Upper lobe of right lung (tissue), 1 donor: ENCODE measurements around the gene PPT2. TPM values are rescaled to one million over a fixed set of nuclear protein-coding genes. Genes with fewer than 3 reads are reported as not detected.

ENCODE experiments used
- ATAC-seq: fragments of 200-7000 bp; cut with Tn5 transposase; one replicate; pipeline ENCODE4 v1.9.1; 2020; ENCODE audit warnings: mild to moderate bottlenecking, moderate library complexity
- DNase-seq: peaks from one replicate; pipeline ENCODE4 v3.0.0-alpha.2; 2020
- H3K27ac ChIP-seq: fragments of 200-600 bp; one replicate; pipeline ENCODE4 v1.8.0; 2022
- H3K27me3 ChIP-seq: fragments of 200-600 bp; one replicate; pipeline ENCODE4 v1.8.0; 2022; ENCODE audit warnings: mild to moderate bottlenecking
- H3K36me3 ChIP-seq: fragments of 200-600 bp; one replicate; pipeline ENCODE4 v1.8.0; 2022
- H3K4me1 ChIP-seq: fragments of 200-600 bp; one replicate; pipeline ENCODE4 v1.8.0; 2022
- H3K4me3 ChIP-seq: fragments of 200-600 bp; one replicate; pipeline ENCODE4 v1.8.0; 2022; ENCODE audit warnings: mild to moderate bottlenecking
- H3K9me3 ChIP-seq: fragments of 200-600 bp; one replicate; pipeline ENCODE4 v1.8.0; 2022
- CTCF ChIP-seq: fragments of 200-600 bp; IDR thresholded peaks from one replicate; pipeline ENCODE4 v1.8.0; 2022; ENCODE audit warnings: antibody characterized with exemption
- intact Hi-C: fragments of 100-400 bp; cut with DNase I; formaldehyde crosslinking; loops from one replicate; pipeline ENCODE4 v1.11.0; 2022
- total RNA-seq: library from RNA; stranded (reverse); fragmentation: NEBNext Ultra II Directional; extraction: Animal tissue kit (Norgen Biotek cat#: 25700); gene quantifications from one replicate; pipeline ENCODE4 v1.2.1, GENCODE V29; 2021
- donor health status: DM: no; HTN: yes; CAD: no; lungs with severe emphysema.

The PPT2 gene
- total RNA-seq, 1 donor from 2014 or later = 19.2 TPM

- Histone ChIP-seq H3K4me1 (peaks cover 26% of the 10 kb centered on the region), H3K4me3 (peak within 1 kb of the TSS; percentile 71), H3K9me3 (no peaks in the 10 kb centered on the region), H3K36me3 (peaks cover 39% of the 10 kb centered on the region), H3K27me3 (no peaks in the 10 kb centered on the region), H3K27ac (peak within 1 kb of the TSS; percentile 79)
- DNase-seq (peak; percentile 98), ATAC-seq (peak; percentile 96)
- intact Hi-C loops = no loop called here
- no peak for TF ChIP-seq CTCF
These were observed 26.0 kb upstream of the PPT2 start, which contains the start of gene ATF6B for GRCh38 chr6:32127717-32128592. TSS of gene ATF6B (minus strand) at chr6:32128246. CDS start at chr6:32128207, 39 bp downstream.

- peak overlapping the region; percentile 78 for H3K27ac ChIP-seq
- H3K36me3 ChIP-seq = peaks cover 30% of the 10 kb centered on the region
- intact Hi-C loops = no loop called here
- TF ChIP-seq CTCF = no peak
- ATAC-seq (no peak), DNase-seq (no peak)
- H3K4me1 ChIP-seq = peaks cover 26% of the 10 kb centered on the region
- no peaks in the 10 kb centered on the region for H3K9me3 ChIP-seq
- peak overlapping the region; percentile 59 for H3K4me3 ChIP-seq
- no peaks in the 10 kb centered on the region for H3K27me3 ChIP-seq
These were observed 25.1 kb upstream of the PPT2 start for GRCh38 chr6:32128751-32129296.

GRCh38 chr6:32129297-32130088 lies 24.4 kb upstream of the PPT2 start:
- intact Hi-C loops = no loop called here
- peaks cover 23% of the 10 kb centered on the region for H3K36me3 ChIP-seq
- H3K27ac ChIP-seq = peak overlapping the region; percentile 78
- H3K4me3 ChIP-seq = peak overlapping the region; percentile 59
- TF ChIP-seq CTCF = no peak
- H3K27me3 ChIP-seq = no peaks in the 10 kb centered on the region
- DNase-seq = no peak
- no peaks in the 10 kb centered on the region for H3K9me3 ChIP-seq
- peaks cover 26% of the 10 kb centered on the region for H3K4me1 ChIP-seq
- peak; percentile 52 for ATAC-seq

DNA sequence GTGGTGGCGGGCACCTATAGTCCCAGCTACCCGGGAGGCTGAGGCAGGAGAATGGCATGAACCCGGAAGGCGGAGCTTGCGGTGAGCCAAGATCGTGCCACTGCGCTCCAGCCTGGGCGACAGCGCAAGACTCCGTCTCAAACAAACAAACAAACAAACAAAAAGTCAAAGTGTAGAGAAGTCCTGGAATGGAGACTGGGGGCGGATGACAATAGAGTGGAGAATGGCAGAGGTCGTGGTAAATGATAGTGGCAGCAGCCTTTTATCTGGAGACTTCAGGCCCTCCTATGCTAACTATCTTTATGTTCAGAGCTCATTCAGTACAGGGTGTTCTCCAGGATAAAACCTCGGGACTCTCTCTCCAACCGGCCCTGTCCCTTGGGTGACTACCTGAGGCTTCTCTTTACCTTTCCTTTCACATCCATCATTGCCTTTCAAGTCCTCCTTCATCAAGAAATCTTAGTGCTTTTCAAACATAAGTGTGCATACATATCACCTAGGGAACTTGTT lies 22.4 kb upstream of the PPT2 start:
- Histone ChIP-seq H3K9me3 (no peaks in the 10 kb centered on the region), H3K4me3 (no peak overlapping the region), H3K4me1 (peaks cover 24% of the 10 kb centered on the region), H3K36me3 (peaks cover 3% of the 10 kb centered on the region), H3K27me3 (no peaks in the 10 kb centered on the region), H3K27ac (no peak overlapping the region)
- intact Hi-C loops = no loop called here
- no peak for ATAC-seq
- no peak for DNase-seq
- no peak for TF ChIP-seq CTCF

DNA sequence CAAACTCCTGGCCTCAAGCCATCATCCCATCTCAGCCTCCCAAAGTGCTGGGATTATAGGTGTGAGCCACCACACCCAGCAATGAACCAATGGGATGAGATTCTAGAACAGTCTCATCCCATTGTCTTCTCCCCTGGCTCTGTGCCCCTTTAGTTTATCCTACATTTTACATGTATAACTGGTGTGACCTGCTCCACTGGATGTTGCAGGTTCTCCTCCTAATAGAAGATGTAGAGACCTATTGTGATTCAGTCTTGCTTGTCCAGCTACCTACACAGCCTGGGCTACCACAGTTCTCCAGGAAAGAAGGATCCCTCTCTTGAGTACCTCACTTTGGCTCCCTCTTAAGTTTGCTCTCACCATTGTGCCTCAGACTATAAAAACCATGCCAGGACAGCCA lies 21.8 kb upstream of the PPT2 start:
- no peaks in the 10 kb centered on the region for H3K27me3 ChIP-seq
- H3K27ac ChIP-seq = no peak overlapping the region
- TF ChIP-seq CTCF = no peak
- H3K4me1 ChIP-seq = peaks cover 18% of the 10 kb centered on the region
- no peaks in the 10 kb centered on the region for H3K9me3 ChIP-seq
- ATAC-seq = no peak
- no peak for DNase-seq
- intact Hi-C loops = no loop called here
- H3K4me3 ChIP-seq = no peak overlapping the region
- H3K36me3 ChIP-seq = no peaks in the 10 kb centered on the region
